ENCODE data around the gene RPS6KL1.

- TF ChIP-seq SUZ12 (IDR thresholded peaks at IDR 0.05; ENCODE audit: extremely low read depth, insufficient read depth, insufficient read length) (no peak), YY1 (IDR thresholded peaks at IDR 0.05; ENCODE audit: insufficient read depth, insufficient read length) (no peak)
Observed at GRCh38 chr14:74893614-74894091, 29.4 kb downstream of the RPS6KL1 start.

All from NT2/D1 (cell line).